GM11168 (cell line): ENCODE results near the gene SULT4A1.
"Not testable (repeated sequence)": the region's sequence is repeated elsewhere in the genome, so short reads cannot be mapped to it uniquely, and the experiment has no call there.

Source experiments
- in situ Hi-C: fragments of 300-500 bp; cut with MboI; formaldehyde crosslinking; loops from one replicate; pipeline ENCODE4 v1.12.0; 2022; ENCODE audit warnings: low sequenced_read_pairs; ENCODE audit not compliant: unreplicated experiment

The SULT4A1 gene

GRCh38 chr22:43862074-43862881 lies at the start of gene SULT4A1:
TSS of gene SULT4A1 (minus strand) at chr22:43862513. CDS start at chr22:43862382, 131 bp downstream.
- in situ Hi-C loops = no loop called here

- in situ Hi-C loops = no loop called here
These were observed 49.0 kb upstream of the SULT4A1 start for GRCh38 chr22:43911351-43911750.

GRCh38 chr22:43910178-43910695 lies 47.9 kb upstream of the SULT4A1 start:
- in situ Hi-C loops = no loop called here

GRCh38 chr22:43909708-43910107 lies 47.4 kb upstream of the SULT4A1 start:
- in situ Hi-C loops = no loop called here

GRCh38 chr22:43905681-43906080 lies 43.4 kb upstream of the SULT4A1 start:
- in situ Hi-C loops = no loop called here

- in situ Hi-C loops = not testable (repeated sequence)
These were observed 42.1 kb upstream of the SULT4A1 start for GRCh38 chr22:43904412-43904811.

- in situ Hi-C loops = not testable (repeated sequence)
These were observed 40.7 kb upstream of the SULT4A1 start for GRCh38 chr22:43903033-43903432.

- in situ Hi-C loops = no loop called here
These were observed 39.8 kb upstream of the SULT4A1 start for GRCh38 chr22:43901976-43902643.

GRCh38 chr22:43900206-43900605 lies 37.9 kb upstream of the SULT4A1 start:
- in situ Hi-C loops = no loop called here

- in situ Hi-C loops = no loop called here
These were observed 35.5 kb upstream of the SULT4A1 start for GRCh38 chr22:43897751-43898261.

- in situ Hi-C loops = no loop called here
These were observed 33.8 kb upstream of the SULT4A1 start for GRCh38 chr22:43895986-43896645.

- in situ Hi-C loops = no loop called here
These were observed 31.8 kb upstream of the SULT4A1 start for GRCh38 chr22:43894122-43894521.

- in situ Hi-C loops = no loop called here
These were observed 31.0 kb upstream of the SULT4A1 start for GRCh38 chr22:43893266-43893665.

GRCh38 chr22:43892183-43892894 lies 30.0 kb upstream of the SULT4A1 start:
- in situ Hi-C loops = no loop called here

GRCh38 chr22:43891360-43892182 lies 29.3 kb upstream of the SULT4A1 start, which contains the start of gene PNPLA5:
TSS of gene PNPLA5 (minus strand) at chr22:43892013. CDS start at chr22:43891880, 133 bp downstream.
- in situ Hi-C loops = no loop called here

GRCh38 chr22:43890901-43891331 lies 28.6 kb upstream of the SULT4A1 start:
- in situ Hi-C loops = no loop called here

GRCh38 chr22:43889860-43890253 lies 27.5 kb upstream of the SULT4A1 start:
- in situ Hi-C loops = no loop called here

- in situ Hi-C loops = no loop called here
These were observed 27.0 kb upstream of the SULT4A1 start for GRCh38 chr22:43889201-43889859.

- in situ Hi-C loops = no loop called here
These were observed 26.4 kb upstream of the SULT4A1 start for GRCh38 chr22:43888740-43889139.
